Vagina (tissue), 2 donors: Measurements from ENCODE around the gene SLC37A2.

Experiments
- CTCF ChIP-seq, 3 experiments: fragments of 450-650 bp in 2 of 3; fragments of 200-600 bp in 1 of 3; sonication (generic) in 1 of 3; IDR thresholded peaks; one replicate each; pipeline ENCODE4 v1.5.1; 2017 to 2019; ENCODE audit warnings: antibody characterized with exemption in 3 of 3, mild to moderate bottlenecking in 2 of 3, moderate library complexity in 2 of 3
- POLR2AphosphoS5 ChIP-seq, 2 donors: sonication (generic); formaldehyde crosslinking; IDR thresholded peaks; one replicate each; pipeline ENCODE4 v1.9.0; 2017; ENCODE audit warnings: antibody characterized with exemption in 2 of 2, mild to moderate bottlenecking in 2 of 2, low read depth in 1 of 2; ENCODE audit not compliant: insufficient read depth in 1 of 2

- TF ChIP-seq POLR2AphosphoS5 (IDR thresholded peaks at IDR 0.05; ENCODE audit: insufficient read depth in 1 of 2, low read depth in 1 of 2) (no peak), CTCF (IDR thresholded peaks at IDR 0.05) (no peak)
Measured at GRCh38 chr11:125114518-125114917, 51.4 kb downstream of the SLC37A2 start.
